ENCODE results near the gene PA2G4. TPM values are rescaled to one million over a fixed set of nuclear protein-coding genes. Genes with fewer than 3 reads are reported as not detected.

The PA2G4 gene
- total and polyA plus RNA-seq, 12 donors = 64.3 to 148 (median 74.4) TPM

DNA sequence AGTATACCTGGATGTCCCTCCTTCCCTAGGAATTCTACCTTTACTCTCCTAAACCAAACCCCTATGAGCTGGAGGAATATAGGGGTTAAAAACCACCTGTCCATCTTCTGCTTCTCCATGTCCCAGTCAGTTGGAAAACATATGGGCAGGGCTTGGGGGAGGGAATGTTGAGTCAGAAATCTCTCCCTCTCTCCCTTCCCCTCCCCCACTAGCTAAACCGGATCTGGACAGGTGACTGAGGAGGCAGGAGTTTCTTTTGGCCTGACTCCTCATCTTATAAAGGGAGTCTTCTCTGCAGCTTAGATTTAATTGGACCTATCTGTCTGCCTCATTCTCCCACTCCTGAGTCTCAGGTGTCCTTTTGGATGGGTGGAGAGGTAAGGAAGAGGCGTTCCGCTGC is 18.3 kb upstream of the PA2G4 start:
- Histone ChIP-seq H3K4me3 (no peak overlapping the region), H3K27ac (no peak overlapping the region), H3K9me3 (no peaks in the 10 kb centered on the region), H3K4me1 (peaks cover 0 to 13% (median 0%) of the 10 kb centered on the region in 9 donors), H3K27me3 (peaks cover 0 to 14% (median 0%) of the 10 kb centered on the region in 7 donors), H3K36me3 (no peaks in the 10 kb centered on the region)
- WGBS, 2 donors = 84% methylated on average over 3 of the region's 3 CpGs
- no peak for TF ChIP-seq CTCF (IDR thresholded peaks at IDR 0.05)
- intact Hi-C loops (cut with DNase I) = no loop called here
- no peak for ATAC-seq
- DNase-seq = no peak

DNA sequence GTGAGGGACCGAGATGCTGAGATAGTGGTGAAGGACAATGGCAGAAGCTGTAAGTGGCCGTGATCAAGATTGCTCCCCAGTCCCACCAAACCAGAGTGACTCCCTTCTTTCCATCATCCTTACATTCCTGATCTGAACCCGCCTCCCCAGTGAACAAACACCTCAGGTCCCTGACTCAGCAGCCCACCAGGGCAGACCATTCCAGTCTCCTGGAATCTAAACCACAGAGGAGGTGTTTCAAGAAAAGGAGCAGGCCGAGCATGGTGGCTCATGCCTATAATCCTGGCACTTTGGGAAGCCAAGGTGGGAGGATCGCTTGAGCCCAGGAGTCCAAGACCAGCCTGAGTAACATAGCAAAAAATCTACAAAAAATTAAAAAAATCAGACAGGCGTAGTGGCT is 17.8 kb upstream of the PA2G4 start:
- DNase-seq (no peak), ATAC-seq (no peak)
- intact Hi-C loops (cut with DNase I) = no loop called here
- H3K27me3 ChIP-seq = peaks cover 0 to 10% (median 0%) of the 10 kb centered on the region in 7 donors
- H3K4me3 ChIP-seq = no peak overlapping the region
- no peak for TF ChIP-seq CTCF (IDR thresholded peaks at IDR 0.05)
- H3K4me1 ChIP-seq = peaks cover 0 to 13% (median 0%) of the 10 kb centered on the region in 9 donors
- WGBS, 2 donors = 79 to 80% methylated on average over 6 of the region's 6 CpGs
- H3K27ac ChIP-seq = no peak overlapping the region
- no peaks in the 10 kb centered on the region for H3K9me3 ChIP-seq
- H3K36me3 ChIP-seq = no peaks in the 10 kb centered on the region

DNA sequence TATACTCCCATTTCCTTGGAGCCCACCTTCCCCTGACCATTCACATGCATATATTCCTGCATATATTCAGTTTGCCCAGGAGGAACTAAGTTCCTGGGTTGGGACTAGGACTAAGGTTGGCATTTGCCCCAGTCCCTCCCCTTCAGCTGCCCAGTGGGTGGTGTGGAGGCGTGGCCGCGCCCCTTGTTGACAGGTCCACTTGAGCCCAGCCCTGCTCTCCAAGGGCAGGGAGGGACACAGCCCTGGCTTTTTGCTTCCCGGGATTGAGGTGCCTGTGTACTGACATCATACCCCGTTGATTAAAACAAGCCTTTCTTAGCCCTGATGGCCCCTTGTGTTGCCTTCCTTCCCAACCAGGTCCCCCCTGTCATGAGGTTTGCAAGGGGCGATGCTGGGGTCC is 17.1 kb upstream of the PA2G4 start:
- WGBS, 2 donors = 41 to 53% methylated on average over 6 of the region's 6 CpGs
- H3K36me3 ChIP-seq = no peaks in the 10 kb centered on the region
- peaks cover 0 to 13% (median 0%) of the 10 kb centered on the region in 9 donors for H3K4me1 ChIP-seq
- peak overlapping the region in 8 of 10 donors; percentile 6 to 80 (median 52) for H3K27ac ChIP-seq
- no peak overlapping the region for H3K4me3 ChIP-seq
- peaks cover 0 to 4% (median 0%) of the 10 kb centered on the region in 7 donors for H3K27me3 ChIP-seq
- ATAC-seq = peak; percentile 83 to 98 (median 94)
- no peaks in the 10 kb centered on the region for H3K9me3 ChIP-seq
- DNase-seq = peak; percentile 81
- TF ChIP-seq CTCF (IDR thresholded peaks at IDR 0.05) = no peak
- intact Hi-C loops (cut with DNase I) = no loop called here

DNA sequence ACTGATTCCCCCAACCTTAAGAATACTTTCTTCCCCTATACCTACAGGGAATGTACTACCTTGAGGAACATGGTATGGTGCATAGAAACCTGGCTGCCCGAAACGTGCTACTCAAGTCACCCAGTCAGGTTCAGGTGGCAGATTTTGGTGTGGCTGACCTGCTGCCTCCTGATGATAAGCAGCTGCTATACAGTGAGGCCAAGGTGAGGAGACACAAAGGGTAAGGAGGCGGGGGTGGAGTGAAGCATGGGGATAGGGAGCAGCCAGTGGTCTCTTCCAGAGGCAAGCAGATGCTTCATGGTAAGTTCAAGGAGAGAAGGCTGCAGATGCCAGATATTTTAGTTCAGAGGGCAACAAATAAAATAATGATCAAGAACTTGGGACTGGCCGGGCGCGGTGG is 6.6 kb upstream of the PA2G4 start:
- H3K4me3 ChIP-seq = no peak overlapping the region
- H3K27me3 ChIP-seq = no peaks in the 10 kb centered on the region
- no peak for ATAC-seq
- H3K36me3 ChIP-seq = no peaks in the 10 kb centered on the region
- H3K27ac ChIP-seq = no peak overlapping the region
- intact Hi-C loops (cut with DNase I) = loop anchor here in 1 of 10 donors (5.0 kb wide), 1 partner anchor 40 kb away; no protein-coding TSS in a partner anchor
- H3K9me3 ChIP-seq = peaks cover 0 to 1% (median 0%) of the 10 kb centered on the region in 11 donors
- DNase-seq = no peak
- 92% methylated on average over 6 of the region's 6 CpGs for WGBS, 2 donors
- peaks cover 0 to 7% (median 0%) of the 10 kb centered on the region in 9 donors for H3K4me1 ChIP-seq
- TF ChIP-seq CTCF (IDR thresholded peaks at IDR 0.05) = no peak

All from heart right ventricle (tissue), 16 donors.